Fibroblast of pulmonary artery (primary cell): ENCODE results near the gene TOP3A.

Experiments
- DNase-seq: peaks from one replicate; pipeline ENCODE4 v3.0.0-alpha.2; 2010; ENCODE audit warnings: low read depth
- H3K4me3 ChIP-seq: replicated peaks from 2 replicates; pipeline ENCODE4 v1.5.1; 2011; ENCODE audit warnings: low read depth, mild to moderate bottlenecking, control low read depth, low read length, moderate library complexity
- TF ChIP-seq, protein P1 (sequence below): IDR thresholded peaks from 2 replicates; pipeline ENCODE4 v1.5.1; 2011; ENCODE audit warnings: mild to moderate bottlenecking, control low read depth, low read length, inconsistent platforms; ENCODE audit errors: missing control alignments

The TOP3A gene

DNA sequence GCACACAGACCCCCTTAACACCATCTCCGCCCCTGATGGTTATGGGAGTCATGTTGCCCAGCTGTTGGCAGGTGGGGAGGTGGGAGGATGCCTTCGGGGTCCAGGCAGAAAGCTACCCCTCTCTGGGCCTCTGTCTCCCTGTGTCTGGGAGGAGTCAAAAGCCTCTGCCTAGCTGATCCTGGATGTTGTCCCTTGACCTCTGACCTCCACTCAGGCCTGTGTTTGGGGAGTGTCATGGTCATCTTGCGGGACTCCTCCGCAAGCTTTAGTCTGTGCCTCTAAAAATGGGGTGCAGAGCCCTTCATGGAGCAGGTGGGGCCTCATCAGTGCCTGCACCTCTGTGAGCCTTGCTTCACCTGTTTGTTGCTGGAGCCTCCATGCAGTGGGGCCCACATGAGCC, 85.5 kb downstream of the TOP3A start:
- no peak overlapping the region for H3K4me3 ChIP-seq
- TF ChIP-seq, protein P1, sequence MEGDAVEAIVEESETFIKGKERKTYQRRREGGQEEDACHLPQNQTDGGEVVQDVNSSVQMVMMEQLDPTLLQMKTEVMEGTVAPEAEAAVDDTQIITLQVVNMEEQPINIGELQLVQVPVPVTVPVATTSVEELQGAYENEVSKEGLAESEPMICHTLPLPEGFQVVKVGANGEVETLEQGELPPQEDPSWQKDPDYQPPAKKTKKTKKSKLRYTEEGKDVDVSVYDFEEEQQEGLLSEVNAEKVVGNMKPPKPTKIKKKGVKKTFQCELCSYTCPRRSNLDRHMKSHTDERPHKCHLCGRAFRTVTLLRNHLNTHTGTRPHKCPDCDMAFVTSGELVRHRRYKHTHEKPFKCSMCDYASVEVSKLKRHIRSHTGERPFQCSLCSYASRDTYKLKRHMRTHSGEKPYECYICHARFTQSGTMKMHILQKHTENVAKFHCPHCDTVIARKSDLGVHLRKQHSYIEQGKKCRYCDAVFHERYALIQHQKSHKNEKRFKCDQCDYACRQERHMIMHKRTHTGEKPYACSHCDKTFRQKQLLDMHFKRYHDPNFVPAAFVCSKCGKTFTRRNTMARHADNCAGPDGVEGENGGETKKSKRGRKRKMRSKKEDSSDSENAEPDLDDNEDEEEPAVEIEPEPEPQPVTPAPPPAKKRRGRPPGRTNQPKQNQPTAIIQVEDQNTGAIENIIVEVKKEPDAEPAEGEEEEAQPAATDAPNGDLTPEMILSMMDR, result no peak
- DNase-seq, result no peak

DNA sequence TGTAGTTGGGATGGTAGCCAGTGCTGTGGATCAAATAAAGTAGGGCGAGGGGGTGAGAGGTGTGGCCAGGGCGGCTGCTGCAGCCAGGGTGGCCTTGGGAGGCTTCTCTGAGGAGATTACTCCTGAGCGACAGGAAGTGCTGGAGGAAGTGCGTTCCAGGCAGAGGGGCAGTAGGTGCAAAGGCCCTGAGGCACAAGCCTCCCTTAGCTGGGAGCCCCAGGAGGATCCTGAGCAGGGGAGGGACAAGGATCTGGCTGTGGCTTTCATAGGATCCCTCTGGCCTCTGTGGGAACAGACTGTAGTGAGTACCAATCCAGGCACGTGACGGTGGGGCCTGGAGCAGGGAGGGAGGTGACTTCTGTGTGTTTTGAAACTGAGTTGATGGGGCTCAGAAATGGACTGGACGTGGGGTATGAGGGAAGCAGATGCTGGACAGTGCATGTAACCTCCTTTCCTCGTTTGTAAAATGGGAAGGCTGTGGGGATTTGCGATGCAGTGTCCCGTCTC, 86.6 kb downstream of the TOP3A start:
- H3K4me3 ChIP-seq, result no peak overlapping the region
- no peak for DNase-seq
- TF ChIP-seq, protein P1, result no peak

DNA sequence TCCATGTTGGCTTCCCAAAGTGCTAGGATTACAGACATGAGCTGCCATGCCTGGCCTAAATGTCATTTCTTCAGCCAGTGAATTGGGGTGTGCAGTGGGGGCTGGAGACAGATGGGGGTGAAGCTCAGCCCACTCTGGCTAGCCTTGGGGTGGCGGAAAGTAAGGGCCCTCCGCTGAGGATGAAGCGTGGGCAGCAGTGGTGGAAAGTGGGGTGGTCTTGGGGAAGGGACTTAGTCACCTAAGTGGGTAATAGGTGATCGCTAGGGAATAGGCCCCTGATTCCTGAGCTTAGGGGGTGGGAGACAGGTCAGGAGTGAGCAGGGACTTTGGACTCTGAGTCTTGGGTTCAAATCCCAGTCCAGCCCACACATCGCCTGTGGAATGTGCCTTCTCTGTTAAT, 87.2 kb downstream of the TOP3A start:
- TF ChIP-seq, protein P1, result no peak
- DNase-seq, result no peak
- H3K4me3 ChIP-seq, result no peak overlapping the region

DNA sequence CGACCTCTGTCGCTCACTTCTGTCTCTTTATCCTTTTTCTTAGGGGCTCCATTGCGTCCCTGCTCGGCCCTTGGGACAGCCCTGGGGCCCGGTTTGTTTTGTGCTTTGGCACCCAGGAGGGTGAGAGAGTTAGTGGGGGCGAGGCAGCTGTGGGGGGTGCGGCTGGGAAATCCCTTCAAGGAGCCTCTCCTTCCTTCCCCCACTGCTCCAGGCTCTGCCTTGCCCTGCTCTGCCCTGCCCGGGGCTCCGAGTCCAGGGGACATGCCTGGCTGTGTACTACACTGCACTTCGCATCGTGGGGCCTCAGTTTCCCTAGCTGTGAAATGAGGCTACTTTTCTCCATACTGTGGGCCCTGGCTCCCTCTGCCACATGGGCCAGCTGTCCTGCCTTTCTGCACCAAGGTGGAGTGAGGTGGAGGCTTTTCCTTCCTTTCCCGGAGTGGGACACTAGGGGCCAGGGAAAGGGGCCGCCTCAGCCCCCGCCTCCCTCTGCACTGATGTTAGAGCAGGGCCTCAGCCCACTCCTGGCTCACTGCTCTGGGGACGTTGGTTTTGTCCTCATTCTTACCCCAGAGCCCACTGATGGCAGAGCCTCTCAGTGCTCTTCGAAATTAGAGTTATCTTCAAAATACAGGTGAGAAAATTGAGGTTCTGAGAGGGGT, 88.4 kb downstream of the TOP3A start:
- TF ChIP-seq, protein P1, result no peak
- no peak for DNase-seq
- peak overlapping the region; percentile 90 for H3K4me3 ChIP-seq

DNA sequence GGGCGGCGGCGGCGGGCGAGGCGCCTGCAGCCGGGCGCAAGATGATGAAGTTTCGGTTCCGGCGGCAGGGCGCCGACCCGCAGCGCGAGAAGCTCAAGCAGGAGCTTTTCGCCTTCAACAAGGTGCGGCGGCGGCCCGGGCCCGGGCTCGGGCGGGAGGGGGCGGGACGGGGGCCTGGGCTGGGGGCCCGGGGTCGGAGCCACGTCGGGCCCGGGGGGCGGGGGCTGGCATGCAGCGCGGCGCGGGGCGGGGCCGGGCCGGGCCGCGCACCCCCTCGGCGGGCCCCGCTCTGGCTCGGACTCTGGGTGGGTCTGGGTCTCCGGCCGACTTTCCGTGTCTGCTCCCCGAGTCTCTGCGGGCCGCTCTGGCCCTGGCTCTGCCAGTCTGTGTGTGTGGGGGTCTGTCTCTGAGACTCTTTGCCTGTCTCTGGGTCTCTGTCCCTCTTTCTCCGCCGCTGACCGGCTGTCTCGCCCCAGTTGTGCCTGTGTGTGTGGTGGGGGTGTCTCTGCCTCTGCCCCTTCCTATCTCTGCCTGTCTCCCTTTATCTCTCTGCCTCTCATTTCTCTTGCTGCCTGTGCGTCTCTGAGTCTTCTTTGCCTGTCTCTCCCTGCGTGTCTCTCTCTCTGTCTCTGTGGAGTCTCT, 89.0 kb downstream of the TOP3A start:
- peak overlapping the region; percentile 90 for H3K4me3 ChIP-seq
- DNase-seq, result no peak
- TF ChIP-seq, protein P1, result no peak

DNA sequence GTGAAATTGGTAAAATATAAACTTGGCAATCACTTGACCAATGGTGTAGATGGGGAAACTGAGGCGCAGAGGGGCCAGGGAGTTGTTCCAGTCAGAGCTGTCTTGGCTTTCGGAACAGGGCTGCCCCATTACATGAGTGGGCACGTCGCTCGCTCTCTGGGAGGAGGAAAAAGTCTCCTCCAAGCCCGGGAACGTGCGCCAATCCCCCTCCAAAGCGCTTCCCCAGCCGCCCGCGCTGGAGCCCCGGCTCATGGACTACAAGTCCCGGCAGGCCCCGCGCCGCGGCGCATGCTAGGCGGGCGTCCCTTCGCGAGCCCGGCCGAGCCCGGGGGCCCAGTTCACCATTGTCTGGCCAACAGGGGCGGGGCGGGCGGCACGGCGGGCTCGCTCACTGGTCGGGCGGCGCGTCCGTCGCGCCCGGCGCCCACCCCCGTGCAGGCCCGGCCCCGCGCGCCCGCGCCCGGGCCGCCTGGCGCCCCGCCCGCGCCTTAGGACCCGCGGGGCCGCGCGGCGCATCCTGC, 89.6 kb downstream of the TOP3A start, which contains the start of gene LLGL1:
LLGL1 (plus strand) TSS at position 515 of the 521 bp plus-strand sequence. CDS start 48 bp downstream, outside the sequence.
- TF ChIP-seq, protein P1, result no peak
- DNase-seq, result peak; percentile 95
- peak within 1 kb of the TSS; percentile 90 for H3K4me3 ChIP-seq
